Kidney epithelial cell (primary cell): ENCODE data around the gene KIF18B. TPM values are rescaled to one million over a fixed set of nuclear protein-coding genes. Genes with fewer than 3 reads are reported as not detected.

Source experiments
- DNase-seq: peaks from one replicate; pipeline ENCODE4 v3.0.0-alpha.2; 2010; ENCODE audit warnings: low read depth
- H3K27me3 ChIP-seq: 2 replicates; pipeline ENCODE4 v1.6.0; 2011; ENCODE audit warnings: low read length; ENCODE audit not compliant: control insufficient read depth, insufficient read depth
- H3K36me3 ChIP-seq: 2 replicates; pipeline ENCODE4 v1.5.1; 2011; ENCODE audit warnings: low read length; ENCODE audit not compliant: control insufficient read depth, insufficient read depth
- H3K4me3 ChIP-seq: 2 replicates; pipeline ENCODE4 v1.5.1; 2011; ENCODE audit warnings: low read depth, mild to moderate bottlenecking, control low read depth, low read length
- CTCF ChIP-seq: IDR thresholded peaks from 2 replicates; pipeline ENCODE4 v1.5.1; 2011; ENCODE audit warnings: mild to moderate bottlenecking, moderate library complexity, low read length, control low read depth, inconsistent platforms; ENCODE audit not compliant: insufficient read depth, poor library complexity, severe bottlenecking
- total RNA-seq: library from RNA; depleted of rRNA; stranded (reverse); fragments of >200 nt; gene quantifications from 2 replicates; pipeline ENCODE4 v1.2.3, GENCODE V29; 2015

KIF18B gene
- total RNA-seq, 1 donor from 2014 or later = 1.4 TPM

DNA sequence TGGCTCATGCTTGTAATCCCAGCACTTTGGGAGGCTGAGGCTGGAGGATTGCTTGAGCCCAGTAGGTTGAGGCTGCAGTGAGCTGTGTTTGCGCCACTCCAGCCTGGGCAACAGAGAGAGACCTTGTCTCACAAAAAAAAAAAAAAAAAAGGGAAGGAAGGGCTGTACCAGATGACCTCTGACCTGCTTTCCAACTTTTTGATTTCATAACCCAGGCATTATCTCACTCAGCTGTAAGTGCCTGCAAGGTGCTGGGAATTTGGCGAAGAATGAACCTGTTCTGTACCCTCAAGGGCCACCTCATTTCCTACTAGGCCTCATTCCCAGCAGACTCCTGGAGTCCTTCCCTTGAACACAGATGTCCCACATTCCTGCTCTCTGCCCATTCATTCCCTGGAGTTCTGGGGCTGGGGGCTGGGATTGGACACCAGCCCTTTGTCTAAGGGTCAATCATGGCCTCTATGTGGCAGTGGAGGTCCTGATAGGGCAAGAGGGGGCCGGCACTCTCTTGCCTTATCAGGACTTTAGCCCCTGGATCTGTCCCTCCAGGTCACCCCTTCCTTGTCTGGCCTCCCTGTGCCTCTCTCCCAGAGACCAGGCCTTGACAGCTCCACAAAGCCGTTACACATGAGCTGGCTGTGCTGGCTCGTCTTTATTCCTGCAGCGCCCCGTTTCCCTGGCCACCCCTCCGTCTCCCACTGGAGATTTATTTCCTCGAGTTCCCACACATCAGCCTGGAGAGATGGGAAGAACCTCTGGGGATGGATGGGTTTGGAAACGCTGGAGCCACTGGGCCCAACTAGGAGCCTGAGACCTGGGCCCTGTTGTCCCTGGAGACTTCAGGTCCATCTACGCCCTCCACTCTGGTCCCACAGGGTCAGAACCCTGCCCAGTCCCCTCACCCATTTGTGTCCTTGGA lies 31.5 kb downstream of the KIF18B start:
- DNase-seq = no peak
- no peak for TF ChIP-seq CTCF

DNA sequence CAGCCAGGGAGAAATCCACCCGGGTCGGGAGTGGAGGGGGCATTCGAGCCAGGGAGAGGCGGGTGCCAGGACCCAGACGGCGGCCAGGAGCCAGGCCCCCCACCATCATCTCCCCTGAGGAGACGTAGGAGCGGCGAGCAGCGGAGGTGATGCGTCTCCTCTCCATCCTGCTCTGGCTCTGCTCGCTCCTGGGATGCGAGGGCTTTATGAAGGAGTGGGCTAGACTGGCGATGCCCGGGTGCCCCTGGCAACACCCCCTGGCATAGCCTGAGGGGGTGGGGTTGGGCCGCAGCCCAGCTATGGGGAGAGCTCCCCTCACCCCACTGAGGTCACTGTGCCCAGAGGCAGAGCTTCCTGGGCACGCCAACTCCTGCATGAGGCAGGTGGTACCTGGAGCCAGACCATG lies 32.2 kb downstream of the KIF18B start, which contains the start of gene GFAP:
Gene GFAP, minus strand, starts transcription at position 180 of the 406 bp plus-strand sequence. Its CDS starts 14 bp downstream, at position 166.
- no peak for TF ChIP-seq CTCF
- Histone ChIP-seq H3K36me3 (no peaks in the 10 kb centered on the region), H3K27me3 (peaks cover 5% of the 10 kb centered on the region), H3K4me3 (no peak within 1 kb of the TSS)
- no peak for DNase-seq

More for the DNA sequence above, 31.5 kb downstream of the KIF18B start:
- no peak overlapping the region for H3K4me3 ChIP-seq
- H3K36me3 ChIP-seq = no peaks in the 10 kb centered on the region
- H3K27me3 ChIP-seq = peaks cover 11% of the 10 kb centered on the region

- Histone ChIP-seq H3K27me3 (peaks cover 5% of the 10 kb centered on the region), H3K36me3 (no peaks in the 10 kb centered on the region), H3K4me3 (no peak overlapping the region)
- no peak for DNase-seq
- TF ChIP-seq CTCF = no peak
These were observed 32.8 kb downstream of the KIF18B start for GRCh38 chr17:44914698-44915271.

- H3K36me3 ChIP-seq = no peaks in the 10 kb centered on the region
- H3K27me3 ChIP-seq = peaks cover 5% of the 10 kb centered on the region
- TF ChIP-seq CTCF = no peak
- DNase-seq = no peak
- H3K4me3 ChIP-seq = no peak overlapping the region
These were observed 33.4 kb downstream of the KIF18B start for GRCh38 chr17:44914148-44914547.

DNA sequence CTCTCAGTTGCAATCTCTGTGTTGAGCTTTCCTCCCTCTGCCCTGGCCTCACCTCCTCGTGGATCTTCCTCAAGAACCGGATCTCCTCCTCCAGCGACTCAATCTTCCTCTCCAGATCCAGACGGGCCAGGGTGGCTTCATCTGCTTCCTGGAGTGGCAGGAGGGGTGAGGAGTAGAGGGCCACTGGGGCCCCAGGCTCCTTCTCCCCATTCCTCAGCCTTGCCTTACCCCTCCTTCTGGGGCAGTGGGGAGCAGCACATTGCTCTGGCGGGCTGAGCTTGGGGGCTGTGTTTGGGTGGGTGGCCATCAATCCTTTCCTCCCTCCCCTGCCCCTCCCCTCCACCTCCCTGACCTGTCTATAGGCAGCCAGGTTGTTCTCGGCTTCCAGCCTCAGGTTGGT lies 33.9 kb downstream of the KIF18B start:
- Histone ChIP-seq H3K4me3 (no peak overlapping the region), H3K36me3 (no peaks in the 10 kb centered on the region), H3K27me3 (peaks cover 5% of the 10 kb centered on the region)
- DNase-seq = no peak
- TF ChIP-seq CTCF = no peak
